ENCODE data around the gene ERLIN1.

ERLIN1 gene

GRCh38 chr10:100175875-100176274, 10.0 kb downstream of the ERLIN1 start:
- DNase-seq (ENCODE audit: low read depth): no peak
- TF ChIP-seq, protein P1, sequence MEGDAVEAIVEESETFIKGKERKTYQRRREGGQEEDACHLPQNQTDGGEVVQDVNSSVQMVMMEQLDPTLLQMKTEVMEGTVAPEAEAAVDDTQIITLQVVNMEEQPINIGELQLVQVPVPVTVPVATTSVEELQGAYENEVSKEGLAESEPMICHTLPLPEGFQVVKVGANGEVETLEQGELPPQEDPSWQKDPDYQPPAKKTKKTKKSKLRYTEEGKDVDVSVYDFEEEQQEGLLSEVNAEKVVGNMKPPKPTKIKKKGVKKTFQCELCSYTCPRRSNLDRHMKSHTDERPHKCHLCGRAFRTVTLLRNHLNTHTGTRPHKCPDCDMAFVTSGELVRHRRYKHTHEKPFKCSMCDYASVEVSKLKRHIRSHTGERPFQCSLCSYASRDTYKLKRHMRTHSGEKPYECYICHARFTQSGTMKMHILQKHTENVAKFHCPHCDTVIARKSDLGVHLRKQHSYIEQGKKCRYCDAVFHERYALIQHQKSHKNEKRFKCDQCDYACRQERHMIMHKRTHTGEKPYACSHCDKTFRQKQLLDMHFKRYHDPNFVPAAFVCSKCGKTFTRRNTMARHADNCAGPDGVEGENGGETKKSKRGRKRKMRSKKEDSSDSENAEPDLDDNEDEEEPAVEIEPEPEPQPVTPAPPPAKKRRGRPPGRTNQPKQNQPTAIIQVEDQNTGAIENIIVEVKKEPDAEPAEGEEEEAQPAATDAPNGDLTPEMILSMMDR (IDR thresholded peaks at IDR 0.05; ENCODE audit: insufficient read depth, low read depth, low read length, missing control alignments): no peak
- H3K4me3 ChIP-seq (ENCODE audit: low read length): no peak overlapping the region

DNA sequence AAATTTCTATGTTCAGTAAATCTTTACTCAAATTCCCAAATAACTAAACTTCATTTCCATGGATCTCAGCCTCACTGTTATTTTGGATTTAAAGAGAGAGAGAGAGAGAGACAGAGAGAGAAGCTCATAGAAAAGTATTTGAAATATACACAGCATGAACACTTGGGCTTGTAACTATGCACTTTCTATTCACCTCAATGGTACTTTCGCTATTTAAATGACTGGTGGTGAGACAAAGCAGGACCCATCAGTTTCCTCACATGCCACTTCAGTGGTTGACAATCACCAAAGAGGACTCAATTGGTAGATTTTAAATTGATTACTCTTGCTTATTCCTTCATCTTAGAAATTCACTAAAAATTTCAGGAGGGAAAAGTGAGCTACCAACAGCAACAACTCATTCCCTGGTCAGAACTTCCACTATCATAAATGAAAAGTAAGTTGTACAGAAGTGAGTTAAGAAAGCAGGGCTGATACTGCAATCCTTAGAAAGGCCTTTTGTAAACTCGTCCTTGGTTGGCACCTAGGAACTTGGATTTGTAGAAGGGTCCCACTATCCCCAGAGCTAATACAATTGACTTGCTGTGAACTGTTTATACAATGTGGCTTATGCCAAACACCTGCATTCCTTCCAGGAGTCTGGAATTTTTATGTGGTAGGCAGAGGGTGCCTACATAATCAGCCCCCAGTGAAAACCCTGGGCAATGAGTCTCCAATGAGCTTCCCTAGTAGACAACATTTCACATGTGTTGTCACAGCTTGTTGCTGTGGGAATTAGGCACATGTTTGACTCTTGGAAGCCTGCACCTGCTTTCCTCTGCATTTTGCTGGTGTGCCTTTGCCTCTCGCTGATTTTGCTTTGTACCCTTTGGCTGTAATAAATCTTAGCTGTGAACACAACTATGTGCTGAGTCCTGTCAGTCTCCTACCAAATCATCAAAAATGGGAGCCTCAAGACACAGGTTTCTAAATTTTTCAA, 10.8 kb downstream of the ERLIN1 start:
- no peak overlapping the region for H3K4me3 ChIP-seq (ENCODE audit: low read length)
- TF ChIP-seq, protein P1 (IDR thresholded peaks at IDR 0.05; ENCODE audit: insufficient read depth, low read depth, low read length, missing control alignments): no peak
- no peak for DNase-seq (ENCODE audit: low read depth)

GRCh38 chr10:100173035-100173434, 12.8 kb downstream of the ERLIN1 start:
- DNase-seq (ENCODE audit: low read depth): no peak
- TF ChIP-seq, protein P1 (IDR thresholded peaks at IDR 0.05; ENCODE audit: insufficient read depth, low read depth, low read length, missing control alignments): no peak
- no peak overlapping the region for H3K4me3 ChIP-seq (ENCODE audit: low read length)

- TF ChIP-seq, protein P1 (IDR thresholded peaks at IDR 0.05; ENCODE audit: insufficient read depth, low read depth, low read length, missing control alignments): no peak
- no peak overlapping the region for H3K4me3 ChIP-seq (ENCODE audit: low read length)
Measured at GRCh38 chr10:100172349-100172748, 13.5 kb downstream of the ERLIN1 start.

GRCh38 chr10:100168313-100168643, 17.6 kb downstream of the ERLIN1 start:
- no peak for DNase-seq (ENCODE audit: low read depth)
- H3K4me3 ChIP-seq (ENCODE audit: low read length): no peak overlapping the region
- TF ChIP-seq, protein P1 (IDR thresholded peaks at IDR 0.05; ENCODE audit: insufficient read depth, low read depth, low read length, missing control alignments): no peak

More at GRCh38 chr10:100172349-100172748, 13.5 kb downstream of the ERLIN1 start:
- DNase-seq (ENCODE audit: low read depth): no peak

DNA sequence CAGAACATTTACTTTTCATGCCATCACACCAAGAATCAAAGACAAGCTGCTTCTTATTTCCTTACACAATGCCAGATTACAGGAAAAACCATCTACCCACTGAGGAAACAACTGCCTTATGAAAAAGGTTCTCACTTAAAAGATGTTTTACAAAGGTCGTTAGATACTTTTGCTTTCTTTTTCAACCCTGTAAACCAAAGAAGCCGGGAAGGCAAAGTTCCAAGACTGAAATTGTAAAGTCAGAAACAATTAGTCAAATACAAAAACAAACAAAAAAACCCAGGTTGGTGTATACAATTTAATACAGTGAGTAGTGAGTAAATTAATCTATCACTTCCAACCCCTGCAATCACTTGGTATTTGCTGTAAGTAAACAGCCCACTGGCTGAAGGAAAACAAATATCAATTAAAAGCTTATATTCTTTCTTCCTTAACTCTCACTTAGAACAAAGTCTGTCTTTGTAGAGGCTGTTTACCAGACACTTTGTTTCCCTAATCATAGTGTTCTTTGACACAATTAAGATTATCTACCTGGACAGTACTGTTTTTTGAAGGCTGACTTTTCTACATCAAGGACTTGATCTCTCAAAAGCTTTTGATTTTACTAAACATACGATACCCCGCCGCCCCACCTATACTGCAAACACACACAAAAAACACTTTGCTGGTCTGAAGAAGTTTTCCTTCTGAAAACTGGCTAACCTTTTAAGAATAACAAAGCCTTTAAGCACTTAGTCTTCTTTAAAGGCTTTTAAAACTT, 18.1 kb downstream of the ERLIN1 start:
- no peak for DNase-seq (ENCODE audit: low read depth)
- no peak overlapping the region for H3K4me3 ChIP-seq (ENCODE audit: low read length)
- TF ChIP-seq, protein P1 (IDR thresholded peaks at IDR 0.05; ENCODE audit: insufficient read depth, low read depth, low read length, missing control alignments): no peak
